ENCODE data around the gene GLRX.

Gene GLRX

GRCh38 chr5:95780597-95780996, 41.9 kb downstream of the GLRX start:
- Histone ChIP-seq H3F3A (ENCODE audit: insufficient read depth) (no peaks in the 10 kb centered on the region), H3K4me3 (ENCODE audit: insufficient read depth, low read length, poor library complexity, severe bottlenecking) (no peak overlapping the region), H4K20me1 (ENCODE audit: low read depth, low read length) (no peaks in the 10 kb centered on the region), H3K4me2 (ENCODE audit: low read depth, low read length, poor library complexity, severe bottlenecking) (no peak overlapping the region), H3K9me3 (ENCODE audit: insufficient read depth, low read length) (no peaks in the 10 kb centered on the region), H3K9ac (ENCODE audit: low read length) (no peak overlapping the region), H3K36me3 (ENCODE audit: low read length) (no peaks in the 10 kb centered on the region), H3K27me3 (ENCODE audit: low read length) (no peaks in the 10 kb centered on the region), H3K79me2 (ENCODE audit: insufficient read depth, low read length) (no peaks in the 10 kb centered on the region), H2AFZ (ENCODE audit: low read depth, low read length, severe bottlenecking) (no peak overlapping the region), H3K27ac (ENCODE audit: low read depth, low read length) (no peak overlapping the region), H3K9me2 (replicated peaks; ENCODE audit: insufficient read depth, low read length) (no peaks in the 10 kb centered on the region)
- TF ChIP-seq CTCF (IDR thresholded peaks at IDR 0.05; ENCODE audit: insufficient read depth, low read length, poor library complexity, severe bottlenecking) (no peak), EZH2phosphoT487 (conservative IDR thresholded peaks at IDR 0.05; ENCODE audit: low read length) (no peak)

GRCh38 chr5:95779611-95780010, 42.9 kb downstream of the GLRX start:
- Histone ChIP-seq H3K9me2 (replicated peaks; ENCODE audit: insufficient read depth, low read length) (no peaks in the 10 kb centered on the region), H3K27ac (ENCODE audit: low read depth, low read length) (no peak overlapping the region), H3K79me2 (ENCODE audit: insufficient read depth, low read length) (no peaks in the 10 kb centered on the region), H3K27me3 (ENCODE audit: low read length) (no peaks in the 10 kb centered on the region), H2AFZ (ENCODE audit: low read depth, low read length, severe bottlenecking) (peak overlapping the region; percentile 11), H3K4me3 (ENCODE audit: insufficient read depth, low read length, poor library complexity, severe bottlenecking) (no peak overlapping the region), H4K20me1 (ENCODE audit: low read depth, low read length) (no peaks in the 10 kb centered on the region), H3K9ac (ENCODE audit: low read length) (no peak overlapping the region), H3F3A (ENCODE audit: insufficient read depth) (no peaks in the 10 kb centered on the region), H3K36me3 (ENCODE audit: low read length) (no peaks in the 10 kb centered on the region), H3K9me3 (ENCODE audit: insufficient read depth, low read length) (no peaks in the 10 kb centered on the region), H3K4me2 (ENCODE audit: low read depth, low read length, poor library complexity, severe bottlenecking) (no peak overlapping the region)
- TF ChIP-seq CTCF (IDR thresholded peaks at IDR 0.05; ENCODE audit: insufficient read depth, low read length, poor library complexity, severe bottlenecking), result no peak
- no peak for TF ChIP-seq EZH2phosphoT487 (conservative IDR thresholded peaks at IDR 0.05; ENCODE audit: low read length)

- no peaks in the 10 kb centered on the region for H3K27me3 ChIP-seq (ENCODE audit: low read length)
- H3K4me2 ChIP-seq (ENCODE audit: low read depth, low read length, poor library complexity, severe bottlenecking), result no peak overlapping the region
- no peaks in the 10 kb centered on the region for H3K9me3 ChIP-seq (ENCODE audit: insufficient read depth, low read length)
- H2AFZ ChIP-seq (ENCODE audit: low read depth, low read length, severe bottlenecking), result no peak overlapping the region
- no peak overlapping the region for H3K4me3 ChIP-seq (ENCODE audit: insufficient read depth, low read length, poor library complexity, severe bottlenecking)
- no peak for TF ChIP-seq CTCF (IDR thresholded peaks at IDR 0.05; ENCODE audit: insufficient read depth, low read length, poor library complexity, severe bottlenecking)
- no peak for TF ChIP-seq EZH2phosphoT487 (conservative IDR thresholded peaks at IDR 0.05; ENCODE audit: low read length)
- no peak overlapping the region for H3K27ac ChIP-seq (ENCODE audit: low read depth, low read length)
- H3F3A ChIP-seq (ENCODE audit: insufficient read depth), result no peaks in the 10 kb centered on the region
- no peaks in the 10 kb centered on the region for H3K79me2 ChIP-seq (ENCODE audit: insufficient read depth, low read length)
- no peak overlapping the region for H3K9ac ChIP-seq (ENCODE audit: low read length)
- H4K20me1 ChIP-seq (ENCODE audit: low read depth, low read length), result no peaks in the 10 kb centered on the region
- no peaks in the 10 kb centered on the region for H3K36me3 ChIP-seq (ENCODE audit: low read length)
- no peaks in the 10 kb centered on the region for H3K9me2 ChIP-seq (replicated peaks; ENCODE audit: insufficient read depth, low read length)
These were observed 43.7 kb downstream of the GLRX start for GRCh38 chr5:95778713-95779436.
